Activated gamma-delta T cell treated with anti-CD3 and anti-CD28 coated beads, Interleukin-2, amount 50 U/mL, for 16 hours (primary cell): Measurements from ENCODE around the gene CMSS1.

ENCODE experiments used
- DNase-seq: peaks from one replicate; pipeline ENCODE4 v3.0.0-alpha.2; 2020; ENCODE audit warnings: low read depth

The CMSS1 gene

GRCh38 chr3:99875581-99875928 is 57.9 kb downstream of the CMSS1 start:
- DNase-seq = no peak

GRCh38 chr3:99875929-99876841 is 58.5 kb downstream of the CMSS1 start:
- peak; percentile 28 for DNase-seq

- no peak for DNase-seq
Observed at GRCh38 chr3:99877031-99877579, 59.4 kb downstream of the CMSS1 start.

GRCh38 chr3:99878005-99878404 is 60.3 kb downstream of the CMSS1 start:
- DNase-seq = no peak

- no peak for DNase-seq
Observed at GRCh38 chr3:99879275-99879674, 61.6 kb downstream of the CMSS1 start.

GRCh38 chr3:99881121-99881524 is 63.5 kb downstream of the CMSS1 start:
- no peak for DNase-seq

GRCh38 chr3:99882436-99883137 is 64.9 kb downstream of the CMSS1 start:
- DNase-seq = no peak

- DNase-seq = no peak
Observed at GRCh38 chr3:99883138-99883461, 65.4 kb downstream of the CMSS1 start.

DNA sequence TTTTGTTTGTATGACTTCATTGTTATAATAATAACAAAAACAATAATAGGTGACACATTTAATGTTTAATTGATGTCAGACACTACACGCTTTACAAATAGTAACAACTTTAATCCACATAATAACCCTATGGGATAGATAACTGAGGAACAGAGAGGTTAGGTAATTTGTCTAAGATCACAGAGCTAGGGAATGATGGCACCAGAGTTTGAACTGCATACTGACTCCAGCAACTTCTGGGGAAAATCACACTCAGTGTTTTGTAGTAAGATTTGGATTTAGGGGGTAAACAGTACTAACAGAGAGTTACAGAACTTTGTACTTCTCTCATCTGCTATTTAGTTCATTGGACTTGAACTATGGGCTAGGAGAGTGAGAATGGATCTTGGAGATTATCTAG is 66.0 kb downstream of the CMSS1 start:
- no peak for DNase-seq

DNA sequence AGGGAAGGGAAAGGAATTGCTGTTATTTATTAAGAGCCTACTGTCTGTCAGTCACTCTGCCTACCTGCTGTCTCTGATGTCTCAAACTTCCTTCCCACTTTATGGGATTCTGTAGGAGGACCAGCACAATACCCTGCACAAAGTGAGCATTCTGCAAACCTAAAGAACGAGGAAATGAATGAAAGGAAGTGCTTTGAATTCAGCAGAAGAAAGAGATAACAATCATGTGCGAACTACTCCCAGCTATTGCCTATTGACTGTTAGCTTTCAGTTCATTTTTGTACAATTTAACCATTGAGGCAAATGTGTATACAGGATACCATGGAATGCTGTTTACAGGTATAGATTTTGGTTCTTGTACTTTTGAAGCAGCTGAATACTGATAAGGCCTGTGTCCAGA is 66.8 kb downstream of the CMSS1 start:
- no peak for DNase-seq

DNA sequence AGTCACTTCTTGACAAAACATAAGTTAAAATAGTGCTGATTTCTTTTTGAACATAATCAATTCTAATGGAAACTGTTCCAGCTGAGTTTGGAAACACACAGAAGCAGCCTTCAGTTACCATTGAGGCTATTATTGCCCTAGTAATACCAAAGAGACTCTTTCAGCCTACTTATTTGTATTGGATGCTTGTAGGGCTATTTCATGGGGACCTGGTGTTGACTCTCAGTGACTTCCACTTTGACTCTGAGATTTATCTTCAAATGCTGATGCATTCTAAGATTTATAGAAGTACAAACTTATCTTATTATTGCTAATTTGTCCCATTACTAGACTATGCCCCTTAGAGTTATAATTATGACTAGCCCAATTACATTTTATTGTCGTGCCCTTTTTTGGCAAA is 67.4 kb downstream of the CMSS1 start:
- DNase-seq = no peak

GRCh38 chr3:99885851-99886250 is 68.2 kb downstream of the CMSS1 start:
- no peak for DNase-seq

- DNase-seq = no peak
Observed at GRCh38 chr3:99891610-99892285, 74.1 kb downstream of the CMSS1 start.

DNA sequence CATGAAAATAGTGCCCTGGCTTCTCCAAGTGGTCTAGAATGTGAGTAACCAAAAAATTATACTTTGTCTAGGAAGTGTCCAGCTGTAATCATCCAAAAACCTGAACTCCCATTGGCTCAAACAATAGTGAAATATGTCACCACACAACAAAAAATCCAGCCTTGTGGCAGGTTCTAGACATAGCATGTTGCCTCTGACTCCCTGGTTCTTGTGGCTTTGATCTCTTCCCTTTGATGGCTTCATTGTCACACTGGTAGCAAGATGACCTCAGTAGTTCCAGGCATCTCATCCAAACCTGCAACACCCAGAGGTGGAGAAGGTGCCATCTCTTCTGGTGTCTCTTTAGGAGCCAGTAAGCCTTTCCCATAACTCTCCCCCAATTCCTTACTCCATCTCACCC is 74.7 kb downstream of the CMSS1 start:
- no peak for DNase-seq

GRCh38 chr3:99895131-99895696 is 77.6 kb downstream of the CMSS1 start:
- DNase-seq = no peak

- no peak for DNase-seq
Observed at GRCh38 chr3:99895703-99896441, 78.2 kb downstream of the CMSS1 start.

GRCh38 chr3:99896482-99896881 is 78.8 kb downstream of the CMSS1 start:
- DNase-seq = no peak

GRCh38 chr3:99899603-99900002 is 81.9 kb downstream of the CMSS1 start:
- DNase-seq = no peak

- no peak for DNase-seq
Observed at GRCh38 chr3:99900248-99900647, 82.6 kb downstream of the CMSS1 start.

- DNase-seq = no peak
Observed at GRCh38 chr3:99901200-99901926, 83.7 kb downstream of the CMSS1 start.

- DNase-seq = no peak
Observed at GRCh38 chr3:99902091-99902490, 84.4 kb downstream of the CMSS1 start.
